ENCODE data around the gene TAAR5. TPM values are rescaled to one million over a fixed set of nuclear protein-coding genes. Genes with fewer than 3 reads are reported as not detected.
"Not testable (repeated sequence)": the region's sequence is repeated elsewhere in the genome, so short reads cannot be mapped to it uniquely, and the experiment has no call there.

TAAR5 gene
- total RNA-seq, 1 experiment from 2014 or later: not detected

- DNase-seq: no peak
- Histone ChIP-seq H3K4me1 (ENCODE audit: low read length) (no peaks in the 10 kb centered on the region), H3K9ac (ENCODE audit: low read length) (no peak overlapping the region), H3K79me2 (ENCODE audit: low read length) (no peaks in the 10 kb centered on the region), H4K20me1 (ENCODE audit: insufficient read depth, low read depth, low read length) (no peaks in the 10 kb centered on the region), H3K9me3 (ENCODE audit: low read length) (no peaks in the 10 kb centered on the region), H3K9me2 (replicated peaks; ENCODE audit: insufficient read depth, low read length) (no peaks in the 10 kb centered on the region), H3K4me3 (ENCODE audit: low read length) (no peak overlapping the region), H3K4me2 (ENCODE audit: low read depth, low read length, poor library complexity, severe bottlenecking) (no peak overlapping the region), H3K27me3 (ENCODE audit: low read length) (no peaks in the 10 kb centered on the region), H3K36me3 (ENCODE audit: insufficient read depth, low read length) (no peaks in the 10 kb centered on the region), H3K27ac (ENCODE audit: low read length) (no peak overlapping the region), H2AFZ (ENCODE audit: low read length) (no peak overlapping the region)
Observed at GRCh38 chr6:132568611-132569010, 20.9 kb downstream of the TAAR5 start.

- no peak for DNase-seq
- Histone ChIP-seq H3K27ac (ENCODE audit: low read length) (no peak overlapping the region), H3K79me2 (ENCODE audit: low read length) (no peaks in the 10 kb centered on the region), H3K4me1 (ENCODE audit: low read length) (no peaks in the 10 kb centered on the region), H3K36me3 (ENCODE audit: insufficient read depth, low read length) (no peaks in the 10 kb centered on the region), H3K9me3 (ENCODE audit: low read length) (no peaks in the 10 kb centered on the region), H3K9ac (ENCODE audit: low read length) (no peak overlapping the region), H3K27me3 (ENCODE audit: low read length) (no peaks in the 10 kb centered on the region), H3K4me3 (ENCODE audit: low read length) (no peak overlapping the region), H3K4me2 (ENCODE audit: low read depth, low read length, poor library complexity, severe bottlenecking) (no peak overlapping the region), H4K20me1 (ENCODE audit: insufficient read depth, low read depth, low read length) (no peaks in the 10 kb centered on the region), H2AFZ (ENCODE audit: low read length) (no peak overlapping the region), H3K9me2 (replicated peaks; ENCODE audit: insufficient read depth, low read length) (no peaks in the 10 kb centered on the region)
Observed at GRCh38 chr6:132567566-132567965, 22.0 kb downstream of the TAAR5 start.

DNA sequence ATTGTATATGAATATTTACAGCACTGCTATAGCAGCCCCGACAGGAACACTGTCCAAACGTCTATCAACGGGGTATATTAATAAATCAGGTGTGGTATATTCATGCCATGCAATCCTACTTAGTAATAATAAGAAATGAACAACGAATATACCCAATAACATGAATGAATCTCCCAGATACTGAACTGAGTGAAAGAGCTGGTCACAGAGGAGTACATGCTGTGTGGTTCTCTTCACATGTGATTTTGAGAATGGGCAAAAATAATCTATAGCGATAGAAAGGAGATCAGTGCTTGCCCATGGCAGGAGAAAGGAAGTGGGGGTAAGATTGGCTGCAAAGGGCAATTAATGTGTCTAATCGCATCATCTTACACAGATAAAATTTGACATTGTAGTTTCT, 23.1 kb downstream of the TAAR5 start:
- Histone ChIP-seq H3K27ac (ENCODE audit: low read length) (no peak overlapping the region), H3K79me2 (ENCODE audit: low read length) (no peaks in the 10 kb centered on the region), H3K9me2 (replicated peaks; ENCODE audit: insufficient read depth, low read length) (no peaks in the 10 kb centered on the region), H3K4me1 (ENCODE audit: low read length) (no peaks in the 10 kb centered on the region), H3K36me3 (ENCODE audit: insufficient read depth, low read length) (no peaks in the 10 kb centered on the region), H3K4me2 (ENCODE audit: low read depth, low read length, poor library complexity, severe bottlenecking) (no peak overlapping the region), H4K20me1 (ENCODE audit: insufficient read depth, low read depth, low read length) (no peaks in the 10 kb centered on the region), H3K9me3 (ENCODE audit: low read length) (no peaks in the 10 kb centered on the region), H2AFZ (ENCODE audit: low read length) (no peak overlapping the region), H3K4me3 (ENCODE audit: low read length) (no peak overlapping the region), H3K27me3 (ENCODE audit: low read length) (no peaks in the 10 kb centered on the region), H3K9ac (ENCODE audit: low read length) (no peak overlapping the region)
- no peak for DNase-seq

GRCh38 chr6:132560087-132560486, 29.5 kb downstream of the TAAR5 start:
- not testable (repeated sequence) for H3K4me3 ChIP-seq (ENCODE audit: low read length); H3K9me3 ChIP-seq (ENCODE audit: low read length); H3K27ac ChIP-seq (ENCODE audit: low read length); H3K36me3 ChIP-seq (ENCODE audit: insufficient read depth, low read length); H2AFZ ChIP-seq (ENCODE audit: low read length); H3K9me2 ChIP-seq (replicated peaks; ENCODE audit: insufficient read depth, low read length); H3K79me2 ChIP-seq (ENCODE audit: low read length); H3K9ac ChIP-seq (ENCODE audit: low read length); H3K4me2 ChIP-seq (ENCODE audit: low read depth, low read length, poor library complexity, severe bottlenecking); DNase-seq; H4K20me1 ChIP-seq (ENCODE audit: insufficient read depth, low read depth, low read length); H3K4me1 ChIP-seq (ENCODE audit: low read length); H3K27me3 ChIP-seq (ENCODE audit: low read length)

- Histone ChIP-seq H3K79me2 (ENCODE audit: low read length) (no peaks in the 10 kb centered on the region), H4K20me1 (ENCODE audit: insufficient read depth, low read depth, low read length) (no peaks in the 10 kb centered on the region), H3K4me2 (ENCODE audit: low read depth, low read length, poor library complexity, severe bottlenecking) (no peak within 1 kb of the TSS), H3K9ac (ENCODE audit: low read length) (no peak within 1 kb of the TSS), H3K9me2 (replicated peaks; ENCODE audit: insufficient read depth, low read length) (no peaks in the 10 kb centered on the region), H3K27me3 (ENCODE audit: low read length) (no peaks in the 10 kb centered on the region), H3K36me3 (ENCODE audit: insufficient read depth, low read length) (no peaks in the 10 kb centered on the region), H3K9me3 (ENCODE audit: low read length) (no peaks in the 10 kb centered on the region), H3K4me1 (ENCODE audit: low read length) (no peaks in the 10 kb centered on the region), H2AFZ (ENCODE audit: low read length) (no peak within 1 kb of the TSS), H3K4me3 (ENCODE audit: low read length) (no peak within 1 kb of the TSS), H3K27ac (ENCODE audit: low read length) (no peak within 1 kb of the TSS)
- DNase-seq: no peak
Observed at GRCh38 chr6:132552372-132552771, 37.2 kb downstream of the TAAR5 start, which contains the start of gene TAAR8. TSS of gene TAAR8 (plus strand) at chr6:132552672. CDS start at chr6:132552693, 21 bp downstream.

DNA sequence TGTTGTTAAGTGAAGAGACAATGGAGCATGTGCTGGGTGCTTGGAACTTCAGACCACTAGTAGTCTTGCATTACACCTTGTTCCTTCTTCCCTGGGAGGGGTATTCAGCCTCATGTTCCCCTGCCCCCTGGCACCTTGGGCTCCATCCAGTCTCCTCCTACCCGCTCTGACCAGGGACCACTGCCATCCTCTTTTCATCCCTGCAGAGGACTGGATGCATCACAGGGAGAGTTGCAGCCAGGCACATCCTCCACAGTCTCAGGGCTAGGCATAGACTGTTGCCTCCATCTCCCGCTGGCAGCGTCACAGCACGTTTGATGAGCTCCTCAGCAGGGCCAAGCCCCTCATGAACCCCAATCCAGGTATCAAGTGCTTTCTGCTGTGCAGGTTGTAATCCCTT, 38.3 kb downstream of the TAAR5 start:
- Histone ChIP-seq H3K79me2 (ENCODE audit: low read length) (no peaks in the 10 kb centered on the region), H3K27me3 (ENCODE audit: low read length) (no peaks in the 10 kb centered on the region), H3K9ac (ENCODE audit: low read length) (no peak overlapping the region), H3K36me3 (ENCODE audit: insufficient read depth, low read length) (no peaks in the 10 kb centered on the region), H3K9me3 (ENCODE audit: low read length) (no peaks in the 10 kb centered on the region), H4K20me1 (ENCODE audit: insufficient read depth, low read depth, low read length) (no peaks in the 10 kb centered on the region), H3K27ac (ENCODE audit: low read length) (no peak overlapping the region), H3K9me2 (replicated peaks; ENCODE audit: insufficient read depth, low read length) (no peaks in the 10 kb centered on the region), H3K4me3 (ENCODE audit: low read length) (no peak overlapping the region), H2AFZ (ENCODE audit: low read length) (no peak overlapping the region), H3K4me2 (ENCODE audit: low read depth, low read length, poor library complexity, severe bottlenecking) (no peak overlapping the region), H3K4me1 (ENCODE audit: low read length) (no peaks in the 10 kb centered on the region)
- no peak for DNase-seq

DNA sequence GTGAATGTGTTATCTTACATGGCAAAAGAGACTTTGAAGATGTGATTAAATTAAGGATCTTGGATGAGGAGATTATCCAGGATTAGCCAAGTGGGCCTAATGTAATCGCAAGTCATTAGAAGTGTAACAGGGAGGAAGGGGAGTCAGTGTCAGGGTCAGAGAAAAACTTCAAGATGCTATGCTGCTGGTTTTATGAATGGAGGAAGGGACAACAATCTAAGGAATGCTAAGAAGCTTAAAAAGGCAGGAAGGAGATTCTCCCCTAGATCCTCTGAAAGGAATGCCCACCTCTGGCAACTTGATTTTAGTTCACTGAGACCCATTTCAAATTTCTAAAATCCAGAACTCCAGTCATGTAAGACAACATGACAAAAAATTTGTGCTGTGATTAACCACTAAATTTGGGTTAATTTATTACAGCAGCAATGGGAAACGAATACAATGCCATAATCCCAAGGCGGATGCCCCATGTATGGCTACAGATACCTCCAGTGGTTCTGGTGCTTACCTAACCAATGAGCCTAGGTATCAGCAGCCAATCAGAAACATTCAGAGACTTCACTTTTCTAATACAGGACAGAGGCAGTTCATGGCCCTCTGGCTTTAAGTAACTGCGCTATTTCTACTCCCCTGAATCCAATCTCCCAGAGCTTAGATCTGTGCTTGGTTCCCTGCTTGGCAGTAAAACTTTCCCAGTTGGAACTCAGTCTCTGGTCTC, 40.6 kb downstream of the TAAR5 start:
- Histone ChIP-seq H3K4me2 (ENCODE audit: low read depth, low read length, poor library complexity, severe bottlenecking) (no peak overlapping the region), H3K27ac (ENCODE audit: low read length) (no peak overlapping the region), H3K4me1 (ENCODE audit: low read length) (no peaks in the 10 kb centered on the region), H2AFZ (ENCODE audit: low read length) (no peak overlapping the region), H3K79me2 (ENCODE audit: low read length) (no peaks in the 10 kb centered on the region), H3K36me3 (ENCODE audit: insufficient read depth, low read length) (no peaks in the 10 kb centered on the region), H4K20me1 (ENCODE audit: insufficient read depth, low read depth, low read length) (no peaks in the 10 kb centered on the region), H3K4me3 (ENCODE audit: low read length) (no peak overlapping the region), H3K9me3 (ENCODE audit: low read length) (no peaks in the 10 kb centered on the region), H3K9me2 (replicated peaks; ENCODE audit: insufficient read depth, low read length) (no peaks in the 10 kb centered on the region), H3K27me3 (ENCODE audit: low read length) (no peaks in the 10 kb centered on the region), H3K9ac (ENCODE audit: low read length) (no peak overlapping the region)
- no peak for DNase-seq

- Histone ChIP-seq H3K27me3 (ENCODE audit: low read length) (no peaks in the 10 kb centered on the region), H2AFZ (ENCODE audit: low read length) (no peak overlapping the region), H3K27ac (ENCODE audit: low read length) (no peak overlapping the region), H3K9ac (ENCODE audit: low read length) (no peak overlapping the region), H3K4me3 (ENCODE audit: low read length) (no peak overlapping the region), H3K79me2 (ENCODE audit: low read length) (no peaks in the 10 kb centered on the region), H3K36me3 (ENCODE audit: insufficient read depth, low read length) (no peaks in the 10 kb centered on the region), H3K4me1 (ENCODE audit: low read length) (no peaks in the 10 kb centered on the region), H3K9me2 (replicated peaks; ENCODE audit: insufficient read depth, low read length) (no peaks in the 10 kb centered on the region), H3K4me2 (ENCODE audit: low read depth, low read length, poor library complexity, severe bottlenecking) (no peak overlapping the region), H3K9me3 (ENCODE audit: low read length) (no peaks in the 10 kb centered on the region), H4K20me1 (ENCODE audit: insufficient read depth, low read depth, low read length) (no peaks in the 10 kb centered on the region)
- DNase-seq: no peak
Observed at GRCh38 chr6:132544826-132545225, 44.7 kb downstream of the TAAR5 start.
